Transverse colon (tissue), 4 donors: ENCODE data around the gene RASGRP3.

Source experiments
- CTCF ChIP-seq, 5 experiments: fragments of 200-600 bp in 3 of 5; fragments of 450-650 bp in 2 of 5; sonication (generic) in 3 of 5; IDR thresholded peaks; 1 replicate in 2 of 5; 2 replicates in 3 of 5; pipeline ENCODE4 v1.5.1; 2016 to 2017; ENCODE audit warnings: antibody characterized with exemption in 5 of 5, inconsistent platforms in 3 of 5, mild to moderate bottlenecking in 2 of 5, moderate library complexity in 1 of 5
- POLR2AphosphoS5 ChIP-seq, 3 donors: sonication (generic); formaldehyde crosslinking; IDR thresholded peaks; one replicate each; pipeline ENCODE4 v1.6.1; 2016; ENCODE audit warnings: antibody characterized with exemption in 3 of 3

- no peak for TF ChIP-seq CTCF (IDR thresholded peaks at IDR 0.05)
- TF ChIP-seq POLR2AphosphoS5 (IDR thresholded peaks at IDR 0.05) = no peak
Observed at GRCh38 chr2:33433279-33434235, 42.9 kb upstream of the RASGRP3 start.
